Nasal cavity respiratory epithelium epithelial cell of viscerocranial mucosa (primary cell): ENCODE measurements around the gene TMEM94. TPM values are rescaled to one million over a fixed set of nuclear protein-coding genes. Genes with fewer than 3 reads are reported as not detected.

Experiments
- total RNA-seq: library from RNA; depleted of rRNA; stranded (reverse); fragments of >200 nt; gene quantifications from 2 replicates; pipeline ENCODE4 v1.2.3, GENCODE V29; 2014

Gene TMEM94
- 12.0 and 37.5 TPM in 2 replicates for total RNA-seq

DNA sequence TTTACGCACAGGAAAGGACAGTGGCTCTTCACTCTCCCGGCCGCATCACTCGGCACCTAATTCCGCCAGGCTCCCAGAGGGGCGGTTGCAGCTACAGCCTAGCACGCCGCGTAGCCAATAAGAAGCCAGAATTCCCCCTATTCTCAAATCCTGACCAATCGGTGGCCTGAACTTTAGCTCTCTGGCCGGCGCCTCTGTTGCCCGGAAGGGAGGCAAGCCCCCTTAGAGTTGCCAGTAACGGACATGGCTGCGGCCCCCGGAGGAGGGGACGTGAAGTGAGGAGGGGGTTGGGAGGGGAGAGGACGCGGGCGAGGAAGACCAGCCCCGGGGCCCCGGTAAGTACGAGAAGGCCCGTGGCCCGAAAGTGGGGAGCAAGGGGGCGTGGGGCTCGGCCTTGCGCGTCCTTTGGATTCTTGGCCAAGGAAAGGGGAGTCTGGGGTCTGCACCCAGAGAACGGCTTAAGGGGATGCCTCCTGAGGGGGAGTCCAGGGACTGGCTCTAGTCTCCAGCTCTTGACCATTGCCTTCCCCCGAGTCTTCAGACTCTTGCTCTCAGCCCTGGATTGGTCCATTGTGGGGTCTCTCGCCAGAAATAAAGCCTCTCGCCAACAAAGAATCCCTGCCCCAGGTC, at the start of gene TMEM94:
Gene TMEM94 (plus strand): TSS at position 219 of the 630 bp plus-strand sequence. CDS start 15,271 bp downstream, outside the sequence.

GRCh38 chr17:75515496-75516254, 59.2 kb downstream of the TMEM94 start, which contains the start of gene CASKIN2:
Gene CASKIN2, minus strand, starts transcription at chr17:75515537. Its CDS starts 1,733 bp downstream, at chr17:75513804.

GRCh38 chr17:75516255-75516618, 59.8 kb downstream of the TMEM94 start, which contains the start of gene TSEN54:
Gene TSEN54, plus strand, starts transcription at chr17:75516528. Its CDS starts 33 bp downstream, at chr17:75516561.

DNA sequence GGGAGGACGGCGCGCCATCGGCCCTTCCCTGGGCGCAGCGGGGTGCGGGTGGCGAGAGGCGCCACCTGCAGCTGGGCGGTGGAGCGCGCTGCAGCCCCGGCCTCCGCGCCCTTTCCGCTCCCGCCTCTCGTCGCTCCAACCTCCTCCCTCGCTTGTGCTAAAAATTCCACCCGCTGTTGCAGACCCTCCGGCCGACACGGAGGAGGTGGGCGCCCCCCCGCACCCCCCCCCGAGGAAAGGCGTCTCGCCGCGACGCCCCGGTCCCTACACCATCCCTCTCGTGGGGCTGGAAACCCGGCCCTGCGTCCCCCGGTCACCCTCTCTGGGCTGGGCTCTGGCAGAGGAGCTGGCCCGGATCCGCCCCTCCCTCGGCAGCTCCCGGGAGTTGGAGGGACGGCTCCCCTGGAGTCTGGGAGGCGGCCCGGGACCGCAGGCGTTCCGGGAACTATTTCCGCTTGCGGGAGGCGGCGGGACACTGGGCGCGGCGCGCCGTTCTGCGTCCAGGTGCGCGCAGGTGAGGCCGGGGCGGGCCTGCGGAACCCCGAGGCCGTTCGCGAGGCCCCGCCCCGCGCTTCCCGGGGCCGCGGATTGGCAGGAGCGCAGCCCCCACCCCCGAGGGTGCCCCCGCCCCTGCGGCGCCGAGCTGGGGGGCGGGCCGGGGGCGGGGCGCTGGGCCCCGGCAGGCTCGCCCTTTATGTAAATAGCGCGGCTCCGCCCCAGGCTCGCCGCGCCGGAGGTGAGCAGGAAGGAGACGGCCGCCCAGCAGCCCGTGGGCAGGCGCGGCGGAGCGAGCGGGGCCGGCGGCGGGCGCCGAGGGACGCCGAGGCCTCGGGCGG, 68.8 kb downstream of the TMEM94 start, which contains the start of gene LLGL2:
Gene LLGL2 (plus strand): TSS at position 728 of the 836 bp plus-strand sequence. CDS start 17,730 bp downstream, outside the sequence.

Other genes starting within 250 kb of the TMEM94 start
- gene GGA3, start 195.0 kb upstream of the TMEM94 start, total RNA-seq, result 12.6 and 33.7 TPM in 2 replicates
- gene MRPS7, start 194.8 kb upstream of the TMEM94 start, total RNA-seq, result 51.7 and 77.2 TPM in 2 replicates
- gene MIF4GD, start 185.4 kb upstream of the TMEM94 start, total RNA-seq, result 14.2 and 37.6 TPM in 2 replicates
- gene SLC25A19, start 167.2 kb upstream of the TMEM94 start, total RNA-seq, result 10.4 and 18.8 TPM in 2 replicates
- gene GRB2, start 51.0 kb upstream of the TMEM94 start, total RNA-seq, result 95.1 and 108 TPM in 2 replicates
- gene CASKIN2, start 58.9 kb downstream of the TMEM94 start, total RNA-seq, result 3.8 and 10.3 TPM in 2 replicates
- 16.5 and 26.7 TPM in 2 replicates for gene TSEN54, start 59.9 kb downstream of the TMEM94 start, total RNA-seq
- 36.4 and 46.8 TPM in 2 replicates for gene LLGL2, start 69.1 kb downstream of the TMEM94 start, total RNA-seq
- gene MYO15B, start 131.2 kb downstream of the TMEM94 start, total RNA-seq, result 2.4 and 3.6 TPM in 2 replicates
- gene SMIM5, start 176.8 kb downstream of the TMEM94 start, total RNA-seq, result 0.34 and 0.93 TPM in 2 replicates
- gene RECQL5, start 210.5 kb downstream of the TMEM94 start, total RNA-seq, result 17.4 and 27.6 TPM in 2 replicates
- 52.3 and 65.1 TPM in 2 replicates for gene SAP30BP, start 210.7 kb downstream of the TMEM94 start, total RNA-seq